GM21447 (cell line): ENCODE results near the gene C3orf18.
"Not testable (repeated sequence)": the region's sequence is repeated elsewhere in the genome, so short reads cannot be mapped to it uniquely, and the experiment has no call there.

ENCODE experiments used
- ATAC-seq: cut with Tn5 transposase; IDR thresholded peaks from one replicate; pipeline ENCODE4 v1.9.1; 2021; ENCODE audit not compliant: unreplicated experiment

The C3orf18 gene

DNA sequence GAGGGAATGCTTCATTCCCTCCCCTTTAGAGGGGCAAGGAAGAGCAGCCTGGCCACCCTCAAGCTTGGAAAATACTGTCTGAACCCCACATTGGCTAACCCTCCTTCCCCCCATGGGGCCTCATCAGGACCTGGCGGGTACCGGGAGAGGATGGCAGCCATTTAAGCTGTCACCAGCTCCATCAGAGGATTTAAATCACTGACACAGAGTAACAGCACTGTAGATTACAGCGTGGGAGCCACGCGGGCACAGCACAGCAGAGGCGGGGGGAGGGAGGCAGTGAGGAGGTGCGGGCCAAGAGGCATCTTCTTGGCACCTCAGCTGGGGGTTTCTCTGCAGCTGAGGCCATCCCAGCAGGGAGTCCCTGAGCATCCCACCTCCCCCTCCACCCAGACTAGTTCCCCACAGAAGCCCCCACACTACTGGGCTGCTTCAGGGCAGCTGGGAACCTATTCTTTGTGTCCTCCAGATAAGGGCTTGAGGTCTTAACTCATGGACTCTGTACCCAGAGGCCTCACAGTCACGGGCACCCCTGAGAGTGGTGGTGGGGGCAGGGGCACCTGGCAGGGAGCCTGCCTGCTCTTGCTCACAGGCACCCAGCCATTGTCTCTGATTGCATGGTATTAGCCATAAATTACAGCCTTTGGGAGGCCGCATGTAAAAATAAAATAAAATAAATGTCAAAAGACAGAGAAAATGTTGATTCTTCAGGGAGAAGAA is 42.2 kb downstream of the C3orf18 start:
- no peak for ATAC-seq

DNA sequence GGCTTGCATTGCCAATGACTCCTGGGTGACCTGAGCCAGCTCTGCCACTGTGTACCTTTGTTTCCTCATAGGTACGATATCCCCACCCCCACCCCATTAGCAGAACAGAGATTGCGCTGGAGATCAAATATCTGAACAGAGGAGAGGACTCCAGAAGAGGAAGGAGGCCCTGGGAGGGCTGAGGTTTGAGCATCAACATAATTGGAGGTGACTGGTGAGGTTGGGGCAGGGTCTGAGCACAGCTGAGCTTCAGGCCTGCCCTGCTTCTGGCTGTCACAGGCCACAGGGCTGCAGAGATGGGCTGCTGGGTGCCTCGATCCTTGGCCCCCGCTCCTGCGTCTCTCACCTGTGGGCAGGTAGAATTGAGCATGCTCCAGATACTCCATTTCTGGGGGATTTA is 42.8 kb downstream of the C3orf18 start:
- no peak for ATAC-seq

DNA sequence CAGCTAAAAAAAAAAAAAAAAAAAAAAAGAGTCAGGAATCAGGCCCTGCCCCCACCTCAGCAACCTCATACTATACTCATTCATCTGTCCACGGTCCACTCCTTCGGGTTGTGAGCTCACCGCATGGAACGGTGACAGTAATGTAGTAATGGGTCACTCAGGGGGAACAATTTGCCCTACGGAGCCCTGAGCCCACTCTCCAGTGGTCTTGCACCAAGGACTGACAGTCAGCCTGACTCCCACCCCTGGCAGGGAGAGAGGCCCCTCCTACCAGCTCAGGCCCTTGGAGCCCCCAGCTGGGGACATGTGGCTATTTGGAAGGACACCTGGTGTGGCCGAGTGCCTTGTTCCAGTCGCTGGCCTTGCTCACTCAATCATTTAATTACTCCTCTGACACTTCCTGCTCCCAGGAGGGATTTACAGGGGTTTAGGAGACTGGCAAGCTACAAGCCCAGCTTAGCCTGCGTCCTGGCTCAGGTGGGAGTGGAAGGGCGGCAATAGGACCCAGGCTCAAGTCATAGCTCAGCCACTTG is 44.2 kb downstream of the C3orf18 start:
- ATAC-seq = no peak

DNA sequence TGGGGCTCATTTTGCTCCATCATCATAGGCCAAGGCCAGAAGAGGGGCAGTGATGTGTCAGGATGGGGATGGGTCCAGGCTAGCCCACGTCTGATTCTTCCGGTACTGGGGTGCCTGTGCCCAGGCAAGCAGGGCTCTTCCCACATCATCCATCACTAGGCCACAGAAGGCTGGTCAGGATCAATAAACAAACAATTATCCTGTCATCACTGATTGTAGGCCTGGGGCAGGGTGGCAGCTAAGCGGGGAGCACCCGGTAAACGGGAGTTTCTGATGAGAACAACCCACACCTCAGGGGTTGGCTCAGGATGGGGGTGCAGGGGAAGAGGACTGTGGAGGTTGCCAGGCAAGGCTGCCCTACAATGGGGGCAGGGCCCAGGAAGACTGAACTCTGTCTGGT is 46.0 kb downstream of the C3orf18 start:
- no peak for ATAC-seq

DNA sequence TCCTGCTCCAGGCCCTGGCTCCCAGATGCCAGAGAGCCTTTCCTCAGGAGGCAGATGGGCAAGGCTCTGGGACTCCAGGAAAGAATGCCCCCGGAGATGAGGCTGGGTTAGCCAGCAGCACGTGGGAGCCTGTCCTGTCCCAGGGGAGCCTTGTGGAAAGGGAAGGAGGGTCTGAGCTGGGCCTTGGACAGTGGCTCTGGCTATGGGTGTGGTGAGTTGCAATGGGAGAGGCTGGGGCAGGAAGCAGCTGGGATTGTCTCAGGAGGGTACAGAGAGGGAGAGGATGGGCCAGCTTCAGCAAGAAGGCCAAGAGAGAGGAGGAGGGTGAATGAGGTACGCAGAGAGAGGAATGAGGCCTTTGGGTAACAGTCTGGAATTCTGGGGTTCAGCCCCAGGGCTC is 46.7 kb downstream of the C3orf18 start:
- ATAC-seq = no peak

DNA sequence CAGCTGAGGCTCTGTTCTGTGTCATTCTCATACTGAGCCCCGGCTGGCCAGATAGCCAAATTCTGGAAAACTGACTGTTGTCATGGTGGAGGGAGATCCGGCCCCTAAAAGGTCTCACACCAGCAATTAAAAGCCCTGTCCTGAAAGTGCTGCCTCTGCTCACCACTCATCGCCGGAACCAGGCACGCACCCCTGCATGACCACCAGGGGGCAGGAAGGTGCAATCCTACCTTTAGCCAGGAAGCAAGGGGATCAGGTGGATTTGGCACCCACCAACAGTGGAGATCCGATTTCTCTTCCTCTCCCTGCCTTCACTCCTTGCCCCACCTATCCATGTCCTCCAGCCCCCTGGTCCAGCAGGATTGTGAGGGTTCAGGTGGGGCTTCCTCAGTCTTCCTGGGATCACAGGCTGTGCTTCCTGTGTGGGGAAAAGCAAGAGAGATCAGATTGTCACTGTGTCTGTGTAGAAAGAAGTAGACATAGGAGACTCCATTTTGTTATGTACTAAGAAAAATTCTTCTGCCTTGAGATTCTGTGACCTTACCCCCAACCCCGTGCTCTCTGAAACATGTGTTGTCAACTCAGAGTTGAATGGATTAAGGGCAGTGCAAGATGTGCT is 48.0 kb downstream of the C3orf18 start:
- ATAC-seq = no peak

DNA sequence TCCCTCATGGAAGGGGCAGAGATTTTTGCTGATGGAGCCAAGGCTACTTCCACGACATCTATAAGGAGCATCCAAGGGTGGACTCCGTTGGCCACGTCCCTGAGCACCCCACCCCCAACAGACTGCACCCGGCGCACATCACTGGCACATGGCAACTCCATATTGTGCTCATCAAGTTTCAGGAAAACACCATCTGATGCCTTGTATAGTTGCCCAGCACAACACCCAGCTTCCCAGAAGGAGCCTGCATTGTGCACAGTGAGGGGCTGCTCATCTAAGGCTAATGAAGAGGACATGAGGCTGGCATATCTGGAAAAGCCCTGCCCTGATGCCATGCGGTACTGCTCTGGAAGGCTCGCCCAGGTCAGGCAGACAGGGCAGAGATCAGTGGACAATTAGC is 49.1 kb downstream of the C3orf18 start:
- ATAC-seq = no peak

DNA sequence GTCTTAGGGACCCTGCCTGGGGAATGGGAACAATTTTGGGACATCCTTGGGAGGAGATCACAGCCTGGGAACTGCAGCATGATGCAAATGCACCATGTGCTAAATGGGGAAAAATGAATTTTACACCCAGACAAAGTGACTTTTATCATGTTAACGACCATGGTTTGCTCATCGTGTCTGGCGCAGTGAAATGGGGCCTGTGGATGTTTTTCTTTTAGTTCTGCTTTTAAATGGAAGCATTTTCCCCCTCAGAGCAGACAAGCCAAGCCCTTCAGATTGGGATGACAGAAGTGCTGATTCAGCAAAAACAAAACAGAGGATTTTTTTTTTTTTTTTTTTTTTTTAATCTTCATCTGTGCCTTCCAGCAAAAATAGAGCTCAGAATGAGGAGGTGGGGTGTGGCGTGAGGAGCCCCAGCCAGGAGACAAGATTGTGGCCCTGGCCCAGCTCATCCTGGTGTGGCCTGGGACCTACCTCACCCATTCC is 49.8 kb downstream of the C3orf18 start:
- no peak for ATAC-seq

DNA sequence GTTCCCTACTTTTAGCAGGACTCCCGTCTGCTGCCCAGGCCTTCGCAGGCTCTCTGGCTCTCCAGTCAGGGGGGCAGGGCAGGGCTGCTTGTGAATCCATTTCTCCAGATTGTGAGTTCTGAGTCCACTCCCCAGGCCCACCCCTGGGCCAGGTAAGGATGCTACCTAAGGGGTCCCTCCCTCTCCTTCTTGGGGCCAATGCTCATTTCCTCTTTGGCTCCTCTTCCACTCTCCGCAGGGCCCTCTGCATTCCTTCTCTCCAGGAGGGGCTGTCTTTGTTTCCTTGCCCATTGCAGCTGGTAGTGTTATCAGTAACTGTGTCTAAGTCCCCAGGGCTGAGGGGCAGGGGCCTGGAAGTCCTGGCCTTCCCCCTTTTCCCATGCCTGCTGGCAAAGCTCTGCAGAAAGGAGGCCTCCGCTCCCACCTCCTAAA is 51.1 kb downstream of the C3orf18 start:
- no peak for ATAC-seq

DNA sequence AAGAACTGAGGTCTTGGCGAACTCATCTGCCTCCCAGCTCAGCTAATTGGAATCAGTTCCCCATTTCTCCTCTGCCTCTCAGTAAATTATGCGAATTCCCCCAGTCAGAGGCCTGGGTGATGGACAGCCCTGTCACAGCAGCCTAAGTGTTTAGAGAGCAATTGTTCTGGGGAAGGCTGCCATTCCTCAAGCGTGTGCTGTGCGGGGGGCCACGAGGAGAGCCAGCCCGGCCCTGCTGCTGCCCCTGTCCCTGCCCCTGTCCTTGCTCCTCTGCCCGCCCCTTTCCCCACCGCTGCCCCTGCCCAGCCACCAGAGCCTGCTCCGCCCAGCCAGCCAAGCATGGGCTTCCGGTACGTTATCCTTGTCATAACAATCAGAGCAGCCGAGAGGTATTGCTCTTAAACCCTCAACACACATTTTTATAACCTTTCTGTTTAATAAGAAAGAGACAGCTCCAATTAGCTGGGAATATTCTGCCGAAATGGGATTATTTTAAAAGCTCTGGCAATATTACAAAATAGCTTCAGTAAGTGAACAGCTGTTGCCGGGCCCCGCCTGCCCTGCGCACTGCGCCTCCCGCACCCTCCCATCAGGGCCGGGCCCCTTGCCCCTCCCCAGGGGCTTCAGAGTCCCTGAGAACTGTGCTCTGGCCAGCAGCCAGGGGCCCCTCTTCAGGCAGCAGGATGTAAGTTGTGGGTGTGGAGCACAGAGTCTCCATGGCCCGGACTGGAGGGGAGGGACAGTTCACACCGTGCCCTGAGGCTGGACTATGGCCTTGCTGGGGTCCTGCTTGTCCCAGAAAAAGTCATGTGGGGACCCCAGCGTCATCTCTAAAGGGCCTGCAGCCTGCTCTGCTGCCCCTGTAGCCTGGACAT is 51.7 kb downstream of the C3orf18 start:
- ATAC-seq = no peak

DNA sequence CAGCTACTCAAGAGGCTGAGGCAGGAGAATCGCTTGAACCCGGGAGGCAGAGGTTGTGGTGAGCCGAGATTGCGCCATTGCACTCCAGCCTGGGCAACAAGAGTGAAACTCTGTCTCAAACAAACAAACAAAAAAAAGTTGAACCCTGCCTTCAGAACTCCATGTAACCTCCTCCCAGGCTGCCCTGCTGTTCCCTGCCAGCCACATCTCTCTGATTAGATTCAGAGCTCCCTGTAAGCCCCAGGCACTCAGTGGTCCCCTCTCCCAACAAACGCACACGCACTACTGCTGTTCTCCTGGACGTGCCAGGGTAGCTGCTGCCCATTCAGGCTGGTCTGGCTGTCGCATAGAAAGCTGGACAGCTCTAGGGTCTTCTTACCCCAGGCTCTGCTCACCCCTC is 54.6 kb downstream of the C3orf18 start:
- not testable (repeated sequence) for ATAC-seq

DNA sequence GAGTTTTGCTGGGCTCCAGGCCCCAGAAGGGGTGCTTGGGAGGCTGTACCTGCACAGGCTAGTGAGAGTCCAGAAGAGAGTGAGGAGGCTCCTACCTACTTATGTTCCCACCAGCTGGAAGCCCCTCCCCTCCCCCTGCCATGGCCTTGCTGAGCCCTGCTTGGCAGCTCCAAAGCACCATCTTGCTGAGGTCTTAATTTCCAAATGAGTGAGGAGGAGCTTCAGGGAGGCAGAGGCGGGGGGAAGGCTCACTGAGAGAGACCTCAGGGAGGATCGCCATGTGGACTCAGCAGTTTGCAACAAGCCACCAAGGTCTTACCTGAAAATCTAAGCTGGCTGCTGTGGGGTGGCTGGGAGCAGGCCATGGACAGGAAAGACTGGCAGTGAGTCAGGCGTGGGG is 55.4 kb downstream of the C3orf18 start:
- ATAC-seq = no peak

DNA sequence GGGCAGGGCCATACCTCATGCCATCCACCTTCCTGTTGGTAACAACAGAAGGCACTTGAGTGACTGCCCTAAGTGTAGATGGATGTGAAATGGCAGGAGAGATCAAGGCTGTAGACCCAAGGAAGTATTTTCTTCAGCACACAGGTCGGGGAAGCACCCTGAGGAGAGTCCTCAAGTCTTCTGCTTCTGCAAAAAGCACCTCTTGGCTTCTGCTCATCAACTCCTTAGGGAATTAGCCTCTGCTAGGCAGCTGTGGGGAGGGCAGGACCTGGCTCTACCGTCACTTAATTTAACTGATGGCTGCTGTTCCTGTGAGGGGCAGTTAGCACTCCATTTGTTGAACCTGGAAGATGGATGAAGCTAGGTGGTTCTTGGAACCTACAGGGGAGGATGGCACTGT is 57.2 kb downstream of the C3orf18 start:
- no peak for ATAC-seq

DNA sequence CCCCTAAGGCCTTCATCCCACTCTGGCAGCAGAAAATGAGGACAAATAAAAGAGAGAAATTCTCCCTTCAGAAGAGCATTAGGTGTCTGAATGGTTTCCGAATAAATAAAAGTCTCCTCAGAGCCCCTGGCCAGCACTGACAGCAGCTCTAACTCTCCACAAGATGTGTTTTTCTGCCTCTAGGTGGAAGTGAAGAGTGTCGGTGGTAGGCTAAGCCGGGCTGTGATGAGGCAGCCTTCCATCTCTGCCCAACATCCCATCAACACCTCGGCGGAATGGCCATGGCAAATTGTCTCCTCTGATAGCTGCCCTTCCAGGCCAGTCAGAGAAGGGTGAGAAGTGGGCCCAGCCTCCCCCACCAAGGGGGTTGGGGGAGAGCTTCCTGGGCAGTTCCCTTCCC is 57.8 kb downstream of the C3orf18 start:
- no peak for ATAC-seq

DNA sequence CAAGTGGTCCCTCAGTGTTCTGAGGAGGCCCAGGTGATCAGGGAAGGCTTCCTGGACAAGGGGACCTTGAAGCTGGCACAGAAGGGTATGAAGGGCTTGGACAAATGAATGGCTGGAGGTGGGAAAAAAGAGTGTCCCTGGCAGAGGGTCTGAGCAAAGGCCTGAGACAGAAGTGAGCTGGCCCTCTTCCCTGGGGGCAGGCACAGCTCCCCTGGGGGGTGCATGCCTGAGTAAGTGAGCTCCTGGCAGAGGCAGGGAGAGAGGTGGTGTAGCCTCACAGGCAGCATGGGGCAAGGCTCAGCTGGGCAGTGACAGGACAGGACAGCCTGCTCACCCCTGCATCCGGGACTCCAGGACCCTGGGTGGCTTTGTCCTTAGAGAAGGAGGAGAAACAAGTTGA is 58.7 kb downstream of the C3orf18 start:
- no peak for ATAC-seq
